HG02763 (cell line): Measurements from ENCODE around the gene CSE1L.
"Not testable (repeated sequence)": the region's sequence is repeated elsewhere in the genome, so short reads cannot be mapped to it uniquely, and the experiment has no call there.

Experiments
- ATAC-seq: cut with Tn5 transposase; IDR thresholded peaks from one replicate; pipeline ENCODE4 v1.9.1; 2021; ENCODE audit warnings: mild to moderate bottlenecking, moderate library complexity; ENCODE audit not compliant: unreplicated experiment

CSE1L gene

DNA sequence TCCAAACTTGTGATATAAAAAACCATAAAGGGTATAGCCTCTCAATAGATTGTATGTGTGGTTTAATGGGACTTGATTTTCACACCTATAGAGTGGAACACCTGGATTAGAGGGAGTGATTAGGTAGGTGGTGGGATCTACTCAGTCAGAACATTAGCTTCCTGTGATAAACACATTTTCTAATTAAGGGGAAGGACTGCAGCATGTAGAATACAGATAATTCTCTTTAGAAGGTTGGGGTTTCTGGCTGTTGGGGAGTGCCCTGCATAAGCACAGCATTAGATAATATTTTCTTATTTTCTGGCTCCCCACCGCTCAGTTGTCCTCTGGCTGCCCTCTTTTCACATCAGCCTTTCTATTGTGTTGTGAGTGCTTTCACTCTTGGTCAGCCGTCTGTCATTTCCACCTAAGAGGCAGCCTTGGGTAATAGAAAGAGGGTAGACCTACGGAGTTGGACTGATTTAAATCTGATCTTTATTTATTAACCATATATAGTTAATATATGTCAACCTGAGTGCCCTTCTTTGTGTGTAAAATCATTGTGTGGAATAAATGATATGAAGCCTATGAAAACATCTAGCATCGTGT is 8.0 kb downstream of the CSE1L start:
- ATAC-seq = no peak

DNA sequence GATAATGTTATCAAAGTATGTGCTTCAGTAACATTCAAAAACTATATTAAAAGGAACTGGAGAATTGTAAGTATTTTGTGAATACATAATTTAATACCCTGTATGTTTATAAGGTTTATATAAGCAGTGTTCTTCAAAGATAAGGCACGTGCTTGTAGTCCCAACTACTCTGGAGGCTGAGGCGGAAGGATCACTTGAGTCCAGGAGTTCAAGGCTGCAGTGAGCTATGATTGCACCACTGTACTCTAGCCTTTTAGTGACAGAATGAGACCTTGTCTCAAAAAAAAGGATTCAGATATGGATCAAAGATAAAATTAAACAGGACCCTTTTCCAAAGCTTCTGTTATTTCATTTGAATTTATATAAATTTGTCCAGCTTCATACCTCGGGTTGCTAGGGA is 17.2 kb downstream of the CSE1L start:
- ATAC-seq = no peak

DNA sequence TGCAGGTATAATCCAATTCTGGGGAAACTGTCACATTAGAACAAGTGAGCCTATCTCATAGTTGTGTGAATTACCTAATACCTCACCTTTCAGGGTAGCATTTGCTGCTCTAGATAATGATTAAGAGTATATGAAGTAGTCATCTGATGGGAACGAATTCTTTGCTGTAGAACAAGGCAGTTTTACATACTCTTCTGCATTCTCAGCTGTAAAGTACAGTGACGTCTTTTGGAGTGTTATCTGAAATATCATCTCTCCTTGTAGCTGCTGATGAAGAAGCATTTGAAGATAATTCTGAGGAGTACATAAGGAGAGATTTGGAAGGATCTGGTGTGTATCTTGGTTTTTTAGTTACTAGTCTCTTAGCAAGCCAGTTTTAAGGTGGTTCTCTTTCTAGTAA is 28.4 kb downstream of the CSE1L start:
- no peak for ATAC-seq

DNA sequence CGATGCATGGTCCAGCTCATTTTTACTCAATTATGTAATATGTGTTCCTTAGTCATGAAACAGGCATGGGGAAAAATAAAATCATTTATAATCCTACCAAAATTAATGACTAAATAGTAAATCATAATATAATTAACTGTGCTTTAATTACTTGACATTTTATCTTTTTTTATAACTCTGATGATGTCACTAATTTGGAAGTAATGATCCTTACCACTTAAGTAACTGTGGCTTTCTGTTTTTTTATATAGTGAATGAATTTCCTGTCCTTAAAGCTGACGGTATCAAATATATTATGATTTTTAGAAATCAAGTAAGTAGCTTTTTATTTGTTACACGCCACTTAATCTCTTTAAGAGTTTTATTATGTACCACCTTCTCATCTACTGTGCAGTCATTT is 32.2 kb downstream of the CSE1L start:
- ATAC-seq = no peak

DNA sequence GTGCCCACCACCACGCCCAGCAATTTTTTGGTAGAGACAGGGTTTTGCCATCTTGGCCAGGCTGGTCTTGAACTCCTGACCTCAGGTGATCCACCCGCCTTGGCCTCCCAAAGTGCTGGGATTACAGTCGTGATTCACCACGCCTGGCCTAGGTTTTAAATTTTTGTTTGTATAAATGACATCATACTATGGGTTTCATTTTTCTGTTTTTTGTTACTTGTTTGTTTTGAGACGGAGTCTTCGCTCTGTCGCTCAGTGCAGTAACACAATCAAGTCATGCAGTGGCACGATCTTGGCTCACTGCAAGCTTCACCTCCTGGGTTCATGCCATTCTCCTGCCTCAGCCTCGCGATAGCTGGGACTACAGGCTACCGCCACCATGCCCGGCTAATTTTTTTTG is 36.2 kb downstream of the CSE1L start:
- not testable (repeated sequence) for ATAC-seq

DNA sequence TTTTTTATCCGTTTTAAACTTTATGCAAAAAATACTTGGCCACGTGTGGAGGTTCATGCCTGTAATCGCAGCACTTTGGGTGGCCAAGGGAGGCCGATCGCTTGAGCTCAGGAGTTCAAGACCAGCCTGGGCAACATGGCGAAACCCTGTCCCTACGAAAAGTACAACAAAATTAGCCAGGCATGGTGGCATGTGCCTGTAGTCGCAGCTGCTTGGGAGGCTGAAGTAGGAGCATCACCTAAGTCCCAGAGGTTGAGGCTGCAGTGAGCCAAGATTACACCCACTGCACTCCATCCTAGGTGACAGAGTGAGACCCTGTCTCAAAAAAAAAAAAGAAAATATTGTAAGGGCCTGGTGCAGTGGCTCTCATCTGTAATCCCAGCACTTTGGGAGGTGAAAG is 45.0 kb downstream of the CSE1L start:
- ATAC-seq = no peak

DNA sequence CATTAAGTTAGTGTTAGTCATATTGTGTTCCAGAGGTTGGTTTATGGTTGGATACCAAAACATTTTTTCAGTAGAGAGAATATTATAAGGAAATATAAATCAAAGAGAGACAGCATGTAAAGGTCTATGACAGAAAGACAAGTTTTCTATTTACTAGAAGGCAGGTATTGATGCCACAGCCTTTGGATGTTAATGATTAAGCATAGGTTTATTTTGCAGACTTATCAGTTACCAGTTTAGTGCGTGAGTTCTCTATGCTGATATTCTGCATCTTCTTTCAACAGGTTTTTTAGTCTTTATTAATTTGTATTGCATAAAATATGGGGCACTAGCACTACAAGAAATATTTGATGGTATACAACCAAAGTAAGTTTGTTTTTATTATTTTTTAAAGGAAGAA is 45.6 kb downstream of the CSE1L start:
- no peak for ATAC-seq

DNA sequence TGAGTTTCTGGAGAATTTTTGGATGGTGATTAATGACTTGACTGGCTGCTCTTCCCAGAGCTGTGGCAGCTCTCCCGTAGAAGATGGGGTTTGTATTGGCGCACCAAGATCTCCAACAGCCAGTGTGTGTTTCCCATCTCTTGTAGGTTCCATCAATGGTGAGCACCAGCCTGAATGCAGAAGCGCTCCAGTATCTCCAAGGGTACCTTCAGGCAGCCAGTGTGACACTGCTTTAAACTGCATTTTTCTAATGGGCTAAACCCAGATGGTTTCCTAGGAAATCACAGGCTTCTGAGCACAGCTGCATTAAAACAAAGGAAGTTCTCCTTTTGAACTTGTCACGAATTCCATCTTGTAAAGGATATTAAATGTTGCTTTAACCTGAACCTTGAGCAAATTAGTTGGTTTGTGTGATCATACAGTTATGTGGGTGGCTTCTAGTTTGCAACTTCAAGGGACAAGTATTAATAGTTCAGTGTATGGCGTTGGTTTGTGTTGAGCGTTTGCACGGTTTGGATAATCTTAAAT is 50.2 kb downstream of the CSE1L start:
- ATAC-seq = no peak

DNA sequence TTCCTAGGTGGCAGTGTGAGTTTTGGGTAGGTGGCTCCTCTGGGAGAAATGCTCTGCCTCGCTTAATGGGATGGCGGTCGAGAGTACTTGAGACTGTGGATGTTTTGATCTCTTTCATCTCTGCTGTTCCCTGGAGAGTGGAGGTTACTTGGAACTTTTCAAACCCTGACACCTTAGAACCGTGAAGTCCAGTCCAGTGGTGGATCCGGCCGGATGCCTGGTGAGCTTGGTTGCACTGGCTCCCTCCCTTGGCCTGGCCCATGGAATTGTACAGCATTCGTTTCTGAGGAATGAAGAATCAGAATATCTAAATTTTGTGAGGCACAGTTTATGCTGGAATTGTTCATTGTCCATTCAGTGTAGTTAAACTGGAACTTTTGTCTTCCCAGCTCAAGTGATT is 51.0 kb downstream of the CSE1L start:
- no peak for ATAC-seq

DNA sequence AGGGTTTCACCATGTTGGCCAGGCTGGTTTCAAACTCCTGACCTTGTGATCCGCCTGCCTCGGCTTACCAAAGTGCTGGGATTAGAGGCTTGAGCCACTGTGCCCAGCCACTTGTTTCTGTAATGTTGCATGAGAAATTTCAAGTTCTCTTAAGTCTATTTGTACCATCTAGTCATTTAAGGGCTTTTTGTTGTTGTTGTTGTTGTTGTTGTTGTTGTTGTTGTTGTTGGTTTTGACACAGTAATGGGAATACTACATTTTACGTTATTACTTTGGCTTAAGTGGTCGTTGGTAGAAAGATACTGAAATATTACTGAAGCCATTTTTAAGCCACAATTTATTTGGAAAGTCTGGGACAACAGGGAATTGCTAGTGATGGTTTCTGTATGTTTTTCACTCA is 52.0 kb downstream of the CSE1L start:
- no peak for ATAC-seq

DNA sequence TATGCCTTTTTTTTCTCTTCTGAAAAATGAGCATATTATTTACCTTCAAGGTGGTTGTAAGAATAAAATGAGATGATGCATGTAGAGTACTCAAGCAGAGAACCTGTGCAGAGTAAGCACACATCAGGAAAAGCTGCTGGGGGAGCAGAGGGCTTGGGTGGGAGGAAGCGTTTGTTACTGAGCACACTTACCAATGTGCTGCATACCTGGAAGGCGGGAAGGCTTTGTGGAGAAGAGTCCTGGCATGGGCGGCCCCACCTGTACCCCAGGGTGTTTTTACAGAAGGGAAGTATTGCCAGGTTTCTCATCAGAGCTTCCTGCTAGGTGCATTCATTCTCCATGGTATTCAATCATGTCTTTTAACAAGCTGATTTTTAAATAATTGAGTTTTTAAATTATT is 52.9 kb downstream of the CSE1L start:
- ATAC-seq = no peak

DNA sequence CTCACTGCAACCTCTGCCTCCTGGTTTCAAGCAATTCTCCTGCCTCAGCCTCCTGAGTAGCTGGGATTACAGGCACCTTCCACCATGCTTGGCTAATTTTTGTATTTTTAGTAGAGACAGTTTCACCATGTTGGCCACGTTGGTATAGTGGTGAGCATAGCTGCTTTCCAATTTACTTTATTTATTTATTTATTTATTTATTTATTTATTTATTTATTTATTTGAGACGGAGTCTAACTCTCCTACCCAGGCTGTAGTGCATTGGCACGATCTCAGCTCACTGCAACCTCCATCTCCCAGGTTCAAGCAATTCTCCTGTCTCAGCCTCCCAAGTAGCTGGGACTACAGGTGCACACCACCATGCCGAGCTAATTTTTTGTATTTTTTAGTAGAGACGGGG is 54.2 kb downstream of the CSE1L start:
- ATAC-seq = not testable (repeated sequence)

DNA sequence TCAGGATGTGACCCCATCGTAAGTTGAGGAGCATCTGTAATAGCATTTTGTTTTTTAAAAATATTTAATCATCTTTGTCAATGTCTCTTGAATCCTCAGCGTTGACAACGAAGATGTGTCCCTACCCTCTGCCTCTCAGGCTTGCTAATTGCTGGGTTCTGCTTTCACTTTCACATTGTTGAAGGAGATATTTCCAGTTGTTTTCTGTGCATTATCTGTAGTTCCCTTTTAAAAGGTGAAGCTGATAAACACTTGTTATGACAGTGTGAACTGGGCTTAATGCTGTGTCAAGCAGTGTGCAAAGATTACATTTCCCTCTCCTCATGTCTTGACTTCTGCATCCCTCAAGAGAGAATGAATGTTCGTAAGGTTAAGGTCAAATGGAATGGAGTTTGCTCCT is 54.9 kb downstream of the CSE1L start:
- ATAC-seq = no peak

DNA sequence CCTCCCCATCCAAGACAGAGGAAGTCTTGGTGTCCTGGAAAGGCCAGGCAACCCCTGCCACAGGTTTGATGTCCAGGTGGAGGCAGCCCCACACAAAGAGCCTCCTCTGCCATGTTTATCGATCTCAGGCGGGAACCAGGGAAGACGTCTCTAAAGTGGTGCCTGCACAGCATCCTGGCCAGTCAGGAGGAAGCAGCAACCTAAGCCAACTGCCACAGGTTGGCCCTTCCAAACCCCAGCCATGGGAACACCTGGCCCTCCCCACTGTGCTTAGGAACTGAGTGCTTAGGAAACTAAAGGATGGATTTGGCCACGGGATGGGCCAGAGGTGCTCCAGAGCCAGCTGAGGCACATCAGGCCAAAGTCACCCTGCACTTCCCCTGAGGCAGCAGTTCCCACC is 56.9 kb downstream of the CSE1L start:
- no peak for ATAC-seq

DNA sequence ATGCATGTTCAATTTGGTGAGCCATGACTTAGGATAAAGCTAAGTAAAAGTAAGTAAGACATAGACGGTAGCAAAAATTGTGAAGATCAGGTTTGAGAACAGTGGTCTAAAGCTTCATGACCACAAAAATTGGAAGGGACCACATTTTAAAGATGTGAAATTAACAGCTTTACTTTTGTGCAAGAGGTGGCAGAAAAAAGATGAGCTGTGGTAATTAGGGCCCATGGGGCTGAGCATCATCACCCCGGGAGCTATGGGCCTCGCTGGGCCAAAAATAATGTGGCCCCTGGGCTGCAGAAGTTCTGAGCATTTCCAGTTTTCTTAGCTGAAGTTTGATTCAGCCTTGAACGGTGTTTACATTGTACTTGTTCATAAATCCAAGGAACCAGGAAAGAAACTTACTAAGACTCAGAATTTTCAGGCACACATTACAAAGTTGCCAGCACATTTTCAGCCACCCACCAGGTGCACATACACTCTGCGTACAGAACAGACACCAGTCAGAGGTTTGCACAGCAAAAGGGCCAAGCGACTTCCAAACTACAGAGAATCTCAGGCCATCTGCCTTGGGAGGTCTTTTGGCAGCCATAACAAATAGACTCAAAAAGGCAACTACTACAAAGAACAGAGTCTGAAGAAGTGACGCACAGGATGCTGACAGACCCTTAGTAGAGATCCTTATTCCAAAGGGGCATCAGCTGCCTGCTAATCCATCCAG is 57.7 kb downstream of the CSE1L start:
- ATAC-seq = no peak

DNA sequence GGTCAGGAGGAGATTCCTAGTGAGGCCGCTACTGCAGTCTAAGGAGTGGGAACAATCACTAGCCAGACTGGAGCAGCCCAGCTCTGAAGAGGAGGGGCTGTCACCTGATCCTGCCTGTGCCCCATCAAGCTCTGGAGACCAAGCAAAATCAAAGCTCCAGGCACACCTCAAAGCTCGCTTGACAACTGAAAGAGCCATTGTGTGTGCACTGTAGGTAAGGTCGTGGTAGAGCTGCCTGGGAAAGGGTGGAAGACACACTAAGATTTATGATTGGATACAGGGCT is 58.2 kb downstream of the CSE1L start:
- ATAC-seq = no peak

DNA sequence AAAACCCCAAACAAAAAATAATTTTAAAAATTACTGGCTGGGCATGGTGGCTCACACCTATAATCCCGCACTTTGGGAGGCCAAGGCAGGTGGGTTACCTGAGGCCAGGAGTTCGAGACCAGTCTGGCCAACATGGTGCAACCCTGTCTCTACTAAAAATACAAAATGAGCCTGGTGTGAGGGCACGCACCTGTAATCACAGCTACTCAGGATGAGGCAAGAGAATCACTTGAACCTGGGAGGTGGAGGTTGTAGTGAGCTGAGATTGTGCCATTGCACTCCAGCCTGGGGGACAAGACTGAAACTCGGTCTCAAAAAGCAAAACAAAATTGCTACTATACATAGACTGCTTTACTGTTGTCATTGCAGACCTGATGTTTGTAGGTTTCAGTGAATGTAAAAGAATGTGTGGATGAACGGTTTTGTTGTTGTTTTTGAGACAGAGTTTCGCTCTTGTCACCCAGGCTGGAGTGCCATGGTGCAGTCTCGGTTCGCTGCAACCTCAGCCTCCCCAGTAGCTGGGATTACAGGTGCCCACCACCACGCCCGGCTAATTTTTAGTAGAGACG is 59.0 kb downstream of the CSE1L start:
- not testable (repeated sequence) for ATAC-seq

DNA sequence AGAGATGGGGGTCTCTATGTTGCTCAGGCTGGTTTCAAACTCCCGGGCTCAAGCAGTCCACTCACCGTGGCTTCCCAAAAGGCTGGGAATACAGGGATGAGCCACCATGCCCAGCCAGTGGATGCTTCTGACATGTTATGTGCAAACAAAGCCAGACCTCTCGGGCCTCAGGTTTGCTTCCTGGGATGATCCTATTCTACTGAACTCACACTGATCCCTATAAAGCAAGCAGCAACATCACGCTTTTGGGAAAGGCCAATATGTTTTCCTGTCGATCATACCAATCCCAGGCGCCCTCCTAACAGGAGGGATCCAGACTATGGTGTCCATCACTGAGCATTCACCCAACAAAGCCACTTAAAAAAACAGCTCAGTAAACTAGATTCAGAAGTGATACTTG is 60.2 kb downstream of the CSE1L start:
- no peak for ATAC-seq

DNA sequence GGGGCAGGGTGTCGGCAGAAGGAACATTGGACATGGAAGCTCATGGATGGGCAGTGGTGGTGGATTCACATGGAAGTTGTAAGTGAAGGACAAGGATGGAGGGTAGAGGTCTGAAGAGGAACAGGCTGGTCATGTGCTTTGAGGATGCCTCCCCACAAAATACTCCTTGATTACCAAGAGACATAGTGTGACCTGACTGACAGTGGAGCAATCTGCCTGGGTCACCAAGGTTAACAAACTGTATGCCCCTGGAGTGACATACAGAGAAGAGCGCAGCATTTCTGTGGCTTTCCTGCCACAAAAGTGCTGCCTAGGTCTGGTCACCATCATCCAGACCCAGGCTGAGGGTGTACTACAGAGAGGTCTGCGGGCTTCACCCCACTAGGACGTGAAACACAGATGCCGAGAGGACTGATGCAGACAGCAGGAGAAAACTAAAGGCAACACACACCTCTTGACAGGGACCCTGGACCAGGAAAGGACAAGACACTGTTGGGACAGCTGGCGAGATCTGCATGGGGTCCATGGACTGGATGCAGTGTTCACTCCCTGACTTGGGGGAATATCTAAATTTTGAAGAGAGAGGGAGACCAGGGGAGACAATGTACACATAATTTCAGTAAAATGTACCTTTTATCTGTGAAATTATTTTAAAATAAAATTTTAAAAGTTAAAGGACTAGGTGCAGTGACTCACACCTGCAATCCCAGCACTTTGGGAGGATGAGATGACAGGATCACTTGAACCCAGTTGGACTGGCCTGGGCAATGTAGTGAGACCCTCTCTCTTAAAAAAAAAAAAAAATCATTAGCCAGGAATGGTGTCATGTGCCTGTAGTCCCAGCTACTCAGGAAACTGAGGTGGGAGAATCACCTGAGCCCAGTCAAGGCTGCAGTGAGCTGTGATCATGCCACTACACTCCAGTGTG is 64.9 kb downstream of the CSE1L start:
- ATAC-seq = no peak

DNA sequence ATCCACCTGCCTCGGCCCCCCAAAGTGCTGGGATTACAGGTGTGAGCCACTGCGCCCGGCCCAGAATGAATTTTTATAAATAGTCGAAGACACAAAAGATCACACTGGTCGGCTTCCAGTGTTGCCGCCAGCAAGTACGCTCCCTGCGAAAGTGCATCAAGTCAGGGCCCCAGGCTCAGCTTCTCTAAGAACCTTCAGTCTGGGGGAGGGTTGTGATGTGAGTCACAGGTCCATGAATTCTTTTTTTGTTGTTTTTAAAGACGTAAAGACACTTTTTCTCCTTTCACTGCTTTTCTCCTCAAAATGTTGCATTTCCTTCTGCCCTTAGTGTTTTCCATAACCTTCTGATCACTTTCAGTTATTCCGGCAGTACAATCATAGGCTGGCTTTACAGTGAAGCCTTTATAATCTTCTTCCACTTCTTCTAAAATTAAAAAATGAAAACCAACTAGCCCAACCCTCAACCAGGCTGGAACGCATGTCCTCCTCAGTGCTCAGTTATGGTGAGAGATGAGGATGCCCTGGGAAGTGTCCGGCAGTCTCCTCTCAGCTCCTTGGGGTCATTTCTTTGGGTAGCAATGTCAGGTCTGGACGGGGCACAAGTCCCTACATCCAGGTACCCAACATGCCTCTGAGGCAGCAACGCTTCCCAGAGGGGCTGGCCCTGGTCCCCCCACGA is 66.6 kb downstream of the CSE1L start:
- ATAC-seq = no peak

DNA sequence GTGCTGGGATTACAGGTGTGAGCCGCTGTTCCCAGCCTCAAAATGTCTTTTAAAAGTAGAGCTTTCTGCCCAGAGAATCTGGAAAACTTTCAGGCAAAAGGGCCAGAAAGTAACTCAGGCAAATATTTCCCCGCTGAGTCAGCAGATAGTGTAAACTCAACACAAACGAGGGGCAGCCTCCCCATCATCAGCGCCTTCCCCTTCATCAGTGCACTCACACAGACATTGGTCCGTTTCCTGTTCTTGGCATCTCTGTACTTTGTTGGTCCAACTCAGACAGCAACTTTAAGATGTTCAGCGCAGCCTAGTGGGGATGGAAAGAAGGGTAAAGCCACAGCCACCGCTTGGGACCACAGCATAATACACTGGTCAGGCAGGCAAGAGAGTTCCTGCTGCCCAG is 69.5 kb downstream of the CSE1L start:
- ATAC-seq = no peak
